ENCODE results near the gene TSR2.

The TSR2 gene, protein sequence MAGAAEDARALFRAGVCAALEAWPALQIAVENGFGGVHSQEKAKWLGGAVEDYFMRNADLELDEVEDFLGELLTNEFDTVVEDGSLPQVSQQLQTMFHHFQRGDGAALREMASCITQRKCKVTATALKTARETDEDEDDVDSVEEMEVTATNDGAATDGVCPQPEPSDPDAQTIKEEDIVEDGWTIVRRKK

DNA sequence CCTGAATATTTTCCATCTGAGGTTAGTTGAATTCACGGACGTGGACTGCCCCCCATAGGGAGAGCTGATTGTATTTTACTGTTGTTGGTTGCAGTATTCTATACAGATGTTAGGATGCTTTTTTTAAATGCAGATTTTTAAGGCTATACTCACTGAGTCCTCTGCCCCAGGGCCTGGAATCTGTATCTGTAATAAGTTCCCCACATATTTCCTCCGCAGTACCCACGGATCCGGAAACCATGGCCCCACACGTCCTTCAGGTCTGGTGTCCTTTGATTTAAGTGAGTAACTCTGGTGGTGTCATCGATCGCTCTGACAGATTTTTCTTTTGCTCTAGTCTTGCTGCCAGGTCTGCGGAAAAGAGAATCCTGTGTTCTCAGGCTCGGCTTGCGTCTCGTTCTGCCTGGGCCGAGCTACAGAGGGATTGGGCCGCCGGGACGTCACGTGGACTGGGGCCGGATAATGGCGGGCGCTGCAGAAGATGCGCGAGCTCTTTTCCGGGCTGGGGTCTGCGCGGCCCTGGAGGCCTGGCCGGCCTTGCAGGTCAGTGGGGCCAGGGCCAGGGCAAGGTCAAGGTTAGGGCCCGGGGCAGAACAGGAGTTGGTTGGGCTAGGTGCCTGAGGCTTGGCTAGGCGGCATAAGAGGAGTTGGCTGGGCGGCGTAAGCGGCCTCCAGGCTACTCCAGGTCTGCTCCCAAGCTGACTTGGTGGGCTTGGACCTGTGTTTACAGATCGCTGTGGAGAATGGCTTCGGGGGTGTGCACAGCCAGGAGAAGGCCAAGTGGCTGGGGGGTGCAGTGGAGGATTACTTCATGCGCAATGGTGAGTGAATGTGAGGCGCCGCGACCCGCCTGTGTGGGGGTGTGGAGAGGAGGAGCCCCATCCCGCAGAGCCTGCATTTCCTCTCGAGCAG lies at the start of gene TSR2:
Gene TSR2 (plus strand): TSS at position 445 of the 912 bp plus-strand sequence. CDS start 18 bp downstream, at position 463.
- H3K4me1 ChIP-seq (ENCODE audit: control insufficient read depth, low read length), result peaks cover 13% of the 10 kb centered on the region
- H3K4me3 ChIP-seq (ENCODE audit: low read length), result peak within 1 kb of the TSS; percentile 91
- H3K27ac ChIP-seq (ENCODE audit: low read depth, low read length), result no peak within 1 kb of the TSS
- no peaks in the 10 kb centered on the region for H3K9me2 ChIP-seq (replicated peaks; ENCODE audit: control insufficient read depth, low read length)
- H3F3A ChIP-seq (ENCODE audit: control insufficient read depth, insufficient read depth), result no peaks in the 10 kb centered on the region
- peaks cover 43% of the 10 kb centered on the region for H3K79me2 ChIP-seq (ENCODE audit: control insufficient read depth, low read length)
- H3K27me3 ChIP-seq (ENCODE audit: control insufficient read depth, low read length), result no peaks in the 10 kb centered on the region
- no peak for TF ChIP-seq EZH2phosphoT487 (IDR thresholded peaks at IDR 0.05; ENCODE audit: borderline replicate concordance, low read length)
- TF ChIP-seq, protein P1, sequence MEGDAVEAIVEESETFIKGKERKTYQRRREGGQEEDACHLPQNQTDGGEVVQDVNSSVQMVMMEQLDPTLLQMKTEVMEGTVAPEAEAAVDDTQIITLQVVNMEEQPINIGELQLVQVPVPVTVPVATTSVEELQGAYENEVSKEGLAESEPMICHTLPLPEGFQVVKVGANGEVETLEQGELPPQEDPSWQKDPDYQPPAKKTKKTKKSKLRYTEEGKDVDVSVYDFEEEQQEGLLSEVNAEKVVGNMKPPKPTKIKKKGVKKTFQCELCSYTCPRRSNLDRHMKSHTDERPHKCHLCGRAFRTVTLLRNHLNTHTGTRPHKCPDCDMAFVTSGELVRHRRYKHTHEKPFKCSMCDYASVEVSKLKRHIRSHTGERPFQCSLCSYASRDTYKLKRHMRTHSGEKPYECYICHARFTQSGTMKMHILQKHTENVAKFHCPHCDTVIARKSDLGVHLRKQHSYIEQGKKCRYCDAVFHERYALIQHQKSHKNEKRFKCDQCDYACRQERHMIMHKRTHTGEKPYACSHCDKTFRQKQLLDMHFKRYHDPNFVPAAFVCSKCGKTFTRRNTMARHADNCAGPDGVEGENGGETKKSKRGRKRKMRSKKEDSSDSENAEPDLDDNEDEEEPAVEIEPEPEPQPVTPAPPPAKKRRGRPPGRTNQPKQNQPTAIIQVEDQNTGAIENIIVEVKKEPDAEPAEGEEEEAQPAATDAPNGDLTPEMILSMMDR (IDR thresholded peaks at IDR 0.05; ENCODE audit: low read depth, low read length, poor library complexity, severe bottlenecking), result no peak
- H4K20me1 ChIP-seq (ENCODE audit: control insufficient read depth, insufficient read depth, low read depth, low read length), result no peaks in the 10 kb centered on the region
- H3K4me2 ChIP-seq (ENCODE audit: low read length), result peak within 1 kb of the TSS; percentile 54
- peaks cover 3% of the 10 kb centered on the region for H3K36me3 ChIP-seq (ENCODE audit: control insufficient read depth, low read length)
- no peaks in the 10 kb centered on the region for H3K9me3 ChIP-seq (ENCODE audit: control insufficient read depth, insufficient read depth, low read length)

DNA sequence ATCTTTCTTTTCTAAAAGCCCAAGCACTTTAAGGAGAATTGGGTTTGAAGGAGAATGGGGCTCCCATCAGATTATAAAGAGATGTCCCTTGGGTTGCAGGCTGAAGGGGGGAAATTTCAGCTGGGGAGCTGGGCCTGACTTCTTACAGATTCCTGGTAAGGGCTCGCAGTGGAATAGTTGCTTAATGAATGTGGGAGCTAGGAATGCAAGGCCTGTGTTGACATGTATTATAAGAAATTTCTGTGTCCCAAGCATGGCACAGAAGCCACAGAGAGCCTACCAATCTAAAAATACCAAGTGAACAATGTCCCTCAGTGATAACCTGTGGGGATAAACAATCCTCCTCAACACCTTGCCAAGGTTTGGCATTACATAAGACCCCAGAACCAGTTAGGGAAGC lies 43.1 kb upstream of the TSR2 start:
- Histone ChIP-seq H3K9me3 (ENCODE audit: control insufficient read depth, insufficient read depth, low read length) (no peaks in the 10 kb centered on the region), H3F3A (ENCODE audit: control insufficient read depth, insufficient read depth) (no peaks in the 10 kb centered on the region), H3K4me2 (ENCODE audit: low read length) (no peak overlapping the region), H3K9me2 (replicated peaks; ENCODE audit: control insufficient read depth, low read length) (no peaks in the 10 kb centered on the region), H4K20me1 (ENCODE audit: control insufficient read depth, insufficient read depth, low read depth, low read length) (no peaks in the 10 kb centered on the region), H3K36me3 (ENCODE audit: control insufficient read depth, low read length) (no peaks in the 10 kb centered on the region), H3K27me3 (ENCODE audit: control insufficient read depth, low read length) (no peaks in the 10 kb centered on the region), H3K79me2 (ENCODE audit: control insufficient read depth, low read length) (no peaks in the 10 kb centered on the region), H3K27ac (ENCODE audit: low read depth, low read length) (no peak overlapping the region), H3K4me3 (ENCODE audit: low read length) (no peak overlapping the region), H3K4me1 (ENCODE audit: control insufficient read depth, low read length) (no peaks in the 10 kb centered on the region)
- TF ChIP-seq, protein P1 (IDR thresholded peaks at IDR 0.05; ENCODE audit: low read depth, low read length, poor library complexity, severe bottlenecking), result no peak

DNA sequence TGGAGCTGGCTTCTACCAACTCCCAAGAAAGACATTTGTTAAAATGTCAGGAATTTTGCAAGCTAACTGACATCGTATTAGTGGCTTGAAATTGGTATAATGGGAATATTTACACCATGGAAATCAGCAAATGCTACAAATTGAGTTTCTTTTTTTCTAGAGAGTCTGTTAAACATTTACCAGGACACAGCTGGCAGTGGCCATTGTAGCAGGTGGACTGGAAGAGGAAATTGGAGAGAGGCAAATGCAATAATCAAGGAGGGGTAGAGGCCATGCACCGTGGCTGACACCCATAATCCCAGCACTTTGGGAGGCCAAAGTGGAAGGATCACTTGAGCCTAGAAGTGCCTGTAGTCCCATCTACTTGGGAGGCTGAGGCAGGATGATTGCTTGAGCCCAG lies 32.9 kb upstream of the TSR2 start:
- H3K9me2 ChIP-seq (replicated peaks; ENCODE audit: control insufficient read depth, low read length), result no peaks in the 10 kb centered on the region
- no peak overlapping the region for H3K4me2 ChIP-seq (ENCODE audit: low read length)
- TF ChIP-seq EZH2phosphoT487 (IDR thresholded peaks at IDR 0.05; ENCODE audit: borderline replicate concordance, low read length), result no peak
- TF ChIP-seq, protein P1 (IDR thresholded peaks at IDR 0.05; ENCODE audit: low read depth, low read length, poor library complexity, severe bottlenecking), result no peak
- H3F3A ChIP-seq (ENCODE audit: control insufficient read depth, insufficient read depth), result no peaks in the 10 kb centered on the region
- H3K27ac ChIP-seq (ENCODE audit: low read depth, low read length), result no peak overlapping the region
- no peaks in the 10 kb centered on the region for H3K27me3 ChIP-seq (ENCODE audit: control insufficient read depth, low read length)
- H3K4me1 ChIP-seq (ENCODE audit: control insufficient read depth, low read length), result no peaks in the 10 kb centered on the region
- no peaks in the 10 kb centered on the region for H3K9me3 ChIP-seq (ENCODE audit: control insufficient read depth, insufficient read depth, low read length)
- no peaks in the 10 kb centered on the region for H4K20me1 ChIP-seq (ENCODE audit: control insufficient read depth, insufficient read depth, low read depth, low read length)
- H3K36me3 ChIP-seq (ENCODE audit: control insufficient read depth, low read length), result no peaks in the 10 kb centered on the region
- no peaks in the 10 kb centered on the region for H3K79me2 ChIP-seq (ENCODE audit: control insufficient read depth, low read length)
- no peak overlapping the region for H3K4me3 ChIP-seq (ENCODE audit: low read length)
